ENCODE results near the gene DCUN1D4. TPM values are rescaled to one million over a fixed set of nuclear protein-coding genes. Genes with fewer than 3 reads are reported as not detected.
A peak's percentile ranks its signal among the peaks of the same experiment; 100 is the strongest.

DCUN1D4 gene
- total RNA-seq, 4 donors from 2014 or later, result 26.5 to 39.8 (median 28.8) TPM

GRCh38 chr4:51833236-51833635, 9.7 kb upstream of the DCUN1D4 start:
- Histone ChIP-seq H3K9me3 (no peaks in the 10 kb centered on the region), H3K36me3 (no peaks in the 10 kb centered on the region), H3K4me3 (no peak overlapping the region), H3K27ac (no peak overlapping the region), H3K4me1 (no peaks in the 10 kb centered on the region), H3K27me3 (no peaks in the 10 kb centered on the region)
- TF ChIP-seq POLR2A (IDR thresholded peaks at IDR 0.05) (no peak), CTCF (IDR thresholded peaks at IDR 0.05) (no peak)
- no peak for DNase-seq

GRCh38 chr4:51835079-51835478, 7.9 kb upstream of the DCUN1D4 start:
- no peaks in the 10 kb centered on the region for H3K27me3 ChIP-seq
- no peaks in the 10 kb centered on the region for H3K36me3 ChIP-seq
- H3K4me1 ChIP-seq, result no peaks in the 10 kb centered on the region
- no peaks in the 10 kb centered on the region for H3K9me3 ChIP-seq
- no peak overlapping the region for H3K27ac ChIP-seq
- no peak for DNase-seq
- H3K4me3 ChIP-seq, result no peak overlapping the region
- no peak for TF ChIP-seq CTCF (IDR thresholded peaks at IDR 0.05)
- no peak for TF ChIP-seq POLR2A (IDR thresholded peaks at IDR 0.05)

DNA sequence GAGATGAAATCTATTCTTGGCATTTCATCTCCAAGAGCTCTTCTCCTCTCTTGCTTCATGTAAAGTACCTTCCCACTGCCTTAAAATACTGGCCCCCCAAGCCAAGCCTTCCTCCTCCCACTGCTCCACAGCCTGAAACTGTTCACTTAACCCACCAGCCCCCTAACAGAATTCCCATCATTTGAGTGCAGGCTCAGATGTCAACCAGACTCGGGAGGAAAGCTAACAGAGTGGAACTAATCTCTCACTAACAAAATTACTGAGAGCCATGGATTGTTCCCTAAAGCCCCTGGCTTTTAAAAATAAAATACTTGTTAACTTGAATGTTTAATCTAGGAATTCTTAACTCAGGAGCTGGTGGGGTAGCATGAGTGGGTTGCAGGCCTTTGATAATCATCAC, 7.1 kb upstream of the DCUN1D4 start:
- Histone ChIP-seq H3K27ac (no peak overlapping the region), H3K27me3 (no peaks in the 10 kb centered on the region), H3K9me3 (no peaks in the 10 kb centered on the region), H3K4me1 (no peaks in the 10 kb centered on the region), H3K4me3 (no peak overlapping the region), H3K36me3 (no peaks in the 10 kb centered on the region)
- TF ChIP-seq POLR2A (IDR thresholded peaks at IDR 0.05), result no peak
- no peak for TF ChIP-seq CTCF (IDR thresholded peaks at IDR 0.05)
- no peak for DNase-seq

GRCh38 chr4:51836549-51836948, 6.4 kb upstream of the DCUN1D4 start:
- Histone ChIP-seq H3K4me3 (no peak overlapping the region), H3K36me3 (no peaks in the 10 kb centered on the region), H3K27ac (no peak overlapping the region), H3K27me3 (no peaks in the 10 kb centered on the region), H3K4me1 (peaks cover 0 to under 1% (median 0%) of the 10 kb centered on the region in 4 donors), H3K9me3 (no peaks in the 10 kb centered on the region)
- no peak for DNase-seq
- TF ChIP-seq CTCF (IDR thresholded peaks at IDR 0.05) (no peak), POLR2A (IDR thresholded peaks at IDR 0.05) (no peak)

DNA sequence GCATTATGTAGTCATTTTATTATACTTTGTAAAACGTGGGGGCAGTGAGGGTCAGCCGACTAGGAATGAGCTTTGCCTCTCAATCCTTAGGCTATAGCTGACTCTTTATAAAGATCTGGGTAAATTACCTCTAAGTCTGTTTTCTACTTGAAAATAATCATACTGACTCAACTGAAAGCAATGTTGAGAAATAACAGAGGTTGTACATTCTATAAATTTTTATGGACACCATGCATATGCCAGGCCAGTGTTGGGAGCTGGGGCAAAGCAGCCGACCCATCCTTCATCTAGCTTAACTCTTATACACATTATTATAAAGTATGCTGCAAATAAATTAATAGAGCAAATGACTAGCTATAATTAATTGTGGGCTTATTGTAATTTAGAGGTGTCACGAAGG, 2.2 kb upstream of the DCUN1D4 start:
- Histone ChIP-seq H3K27me3 (no peaks in the 10 kb centered on the region), H3K4me3 (no peak overlapping the region), H3K9me3 (no peaks in the 10 kb centered on the region), H3K36me3 (no peaks in the 10 kb centered on the region), H3K27ac (no peak overlapping the region), H3K4me1 (peaks cover 0 to 14% (median 0%) of the 10 kb centered on the region in 4 donors)
- TF ChIP-seq POLR2A (IDR thresholded peaks at IDR 0.05) (no peak), CTCF (IDR thresholded peaks at IDR 0.05) (no peak)
- DNase-seq, result no peak

- H3K9me3 ChIP-seq, result no peaks in the 10 kb centered on the region
- H3K4me3 ChIP-seq, result peak overlapping the region; percentile 94 to 99 (median 96)
- H3K4me1 ChIP-seq, result peaks cover 0 to 14% (median 0%) of the 10 kb centered on the region in 4 donors
- H3K27me3 ChIP-seq, result no peaks in the 10 kb centered on the region
- TF ChIP-seq CTCF (IDR thresholded peaks at IDR 0.05) (no peak), POLR2A (IDR thresholded peaks at IDR 0.05) (no peak)
- H3K27ac ChIP-seq, result peak overlapping the region; percentile 74 to 99 (median 91)
- H3K36me3 ChIP-seq, result no peaks in the 10 kb centered on the region
- peak in 1 of 3 donors; percentile 20 for DNase-seq
These were observed 793 bp upstream of the DCUN1D4 start for GRCh38 chr4:51842167-51842553.
